NCI-H510A (cell line): ENCODE data around the gene TRIM38.
"Not testable (repeated sequence)": the region's sequence is repeated elsewhere in the genome, so short reads cannot be mapped to it uniquely, and the experiment has no call there.

Source experiments
- DNase-seq: peaks from one replicate; lab custom pipeline; 2025; lab: John Stamatoyannopoulos, UW

The TRIM38 gene

GRCh38 chr6:25962149-25963127 lies at the start of gene TRIM38:
Gene TRIM38, plus strand, starts transcription at chr6:25962802. Its CDS starts 3,721 bp downstream, at chr6:25966523.
- DNase-seq = peak; percentile 36

- DNase-seq = no peak
Measured at GRCh38 chr6:25913741-25914140, 48.9 kb upstream of the TRIM38 start.

GRCh38 chr6:25916330-25916729 lies 46.3 kb upstream of the TRIM38 start:
- DNase-seq = no peak

- no peak for DNase-seq
Measured at GRCh38 chr6:25916789-25917490, 45.7 kb upstream of the TRIM38 start.

DNA sequence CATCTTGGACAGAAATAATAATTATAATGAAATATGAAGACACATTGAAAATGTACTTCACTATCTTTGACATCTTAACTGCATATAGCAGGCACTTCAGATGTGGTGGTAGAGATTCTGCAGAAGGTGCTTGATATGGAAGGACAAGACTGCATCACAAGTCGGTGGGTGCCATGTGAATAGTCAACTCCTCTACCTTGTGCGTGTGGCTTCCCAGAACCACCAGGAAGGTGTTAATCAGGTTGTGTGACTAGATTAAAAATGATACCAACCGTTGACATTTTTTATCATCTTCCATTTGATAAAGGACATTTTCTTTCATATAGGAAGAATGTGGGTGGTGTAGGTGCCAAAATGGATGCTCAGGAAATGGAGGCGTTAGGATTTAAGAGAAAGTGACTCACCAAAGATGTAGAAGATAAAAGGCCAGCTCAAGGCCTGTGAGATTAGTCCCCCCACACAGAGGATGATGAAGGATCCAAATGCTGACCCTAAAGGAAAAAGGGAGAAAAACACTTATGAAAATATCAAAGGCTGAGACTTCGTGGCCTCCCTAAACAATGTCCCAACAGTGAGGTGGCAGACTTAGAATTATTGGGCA lies 44.4 kb upstream of the TRIM38 start:
- no peak for DNase-seq

- DNase-seq = no peak
Measured at GRCh38 chr6:25919657-25920056, 42.9 kb upstream of the TRIM38 start.

GRCh38 chr6:25921525-25922203 lies 40.9 kb upstream of the TRIM38 start:
- DNase-seq = no peak

DNA sequence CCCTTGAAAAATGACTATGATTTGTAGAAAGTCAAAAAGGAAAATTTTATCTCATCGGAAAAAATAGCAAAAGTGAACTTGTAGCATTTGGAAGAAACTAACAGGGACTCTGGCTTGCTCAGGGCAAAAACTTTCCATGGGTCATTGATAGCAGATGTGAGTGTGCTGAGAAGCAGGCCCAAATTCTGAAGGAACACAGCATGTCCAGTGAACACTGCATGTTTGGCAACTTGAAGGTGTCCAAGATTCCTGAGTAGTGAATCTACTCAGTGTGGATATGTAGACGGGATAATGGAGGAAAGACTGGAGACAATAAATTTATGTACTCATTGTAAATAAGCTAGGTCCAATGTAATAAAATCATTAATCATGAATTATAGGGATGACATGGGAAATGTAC lies 40.3 kb upstream of the TRIM38 start:
- DNase-seq = no peak

GRCh38 chr6:25925876-25926275 lies 36.7 kb upstream of the TRIM38 start:
- no peak for DNase-seq

- no peak for DNase-seq
Measured at GRCh38 chr6:25927178-25927577, 35.4 kb upstream of the TRIM38 start.

GRCh38 chr6:25927756-25928216 lies 34.8 kb upstream of the TRIM38 start:
- DNase-seq = no peak

DNA sequence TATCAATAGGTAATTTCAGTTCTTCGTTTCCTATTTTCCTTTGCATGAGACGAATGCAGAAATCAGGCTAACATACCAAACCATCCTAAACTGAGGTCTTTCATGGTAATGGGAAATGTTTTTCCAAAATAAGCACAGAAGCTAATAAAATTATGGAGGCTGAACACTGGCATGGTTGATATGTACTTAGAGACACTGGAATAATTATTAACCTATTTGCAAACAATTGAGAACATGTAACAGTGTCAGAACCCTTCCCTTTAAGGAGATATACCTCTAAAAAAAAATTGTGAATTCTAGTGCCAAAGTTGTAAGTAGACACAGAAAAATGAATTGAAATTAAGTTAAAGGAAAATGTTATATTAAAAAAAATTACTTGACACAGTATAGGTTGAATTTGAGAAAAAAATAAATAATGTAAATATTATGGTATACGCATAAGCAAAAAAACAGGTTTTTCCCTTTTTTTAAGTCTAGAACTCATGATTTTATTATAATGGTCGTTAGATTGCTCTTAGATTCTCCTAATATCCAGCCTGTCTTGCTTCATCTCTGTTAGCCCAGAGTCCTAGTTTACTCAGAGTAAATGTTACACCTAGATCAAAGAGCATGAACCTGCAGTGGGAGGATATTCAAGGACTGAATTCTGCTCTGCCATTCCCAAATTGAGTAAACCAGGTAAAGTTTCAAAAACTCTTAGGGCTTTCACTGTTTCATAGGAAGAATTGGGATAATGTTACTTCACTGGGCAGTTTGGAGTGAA lies 33.9 kb upstream of the TRIM38 start:
- DNase-seq = no peak

- DNase-seq = not testable (repeated sequence)
Measured at GRCh38 chr6:25929785-25930184, 32.8 kb upstream of the TRIM38 start.

- no peak for DNase-seq
Measured at GRCh38 chr6:25930532-25931410, 31.8 kb upstream of the TRIM38 start, which contains the start of gene SLC17A2. Gene SLC17A2, minus strand, starts transcription at chr6:25930691. Its CDS starts 4,895 bp downstream, at chr6:25925796.

DNA sequence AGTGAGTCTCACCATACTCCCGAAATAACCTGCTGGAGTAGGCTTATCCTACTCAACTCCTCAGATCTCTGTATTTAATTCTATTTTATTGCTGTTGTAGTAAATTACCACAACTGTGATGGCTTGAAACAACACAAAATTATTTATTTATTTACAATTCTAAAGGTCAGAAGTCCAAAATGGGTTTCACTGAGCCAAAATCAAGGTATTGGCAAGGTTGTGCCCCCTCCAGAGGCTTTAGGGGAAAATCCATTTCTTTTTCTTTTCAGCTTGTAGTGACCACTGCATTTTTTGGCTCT lies 31.2 kb upstream of the TRIM38 start:
- no peak for DNase-seq

- no peak for DNase-seq
Measured at GRCh38 chr6:25934156-25934555, 28.4 kb upstream of the TRIM38 start.

DNA sequence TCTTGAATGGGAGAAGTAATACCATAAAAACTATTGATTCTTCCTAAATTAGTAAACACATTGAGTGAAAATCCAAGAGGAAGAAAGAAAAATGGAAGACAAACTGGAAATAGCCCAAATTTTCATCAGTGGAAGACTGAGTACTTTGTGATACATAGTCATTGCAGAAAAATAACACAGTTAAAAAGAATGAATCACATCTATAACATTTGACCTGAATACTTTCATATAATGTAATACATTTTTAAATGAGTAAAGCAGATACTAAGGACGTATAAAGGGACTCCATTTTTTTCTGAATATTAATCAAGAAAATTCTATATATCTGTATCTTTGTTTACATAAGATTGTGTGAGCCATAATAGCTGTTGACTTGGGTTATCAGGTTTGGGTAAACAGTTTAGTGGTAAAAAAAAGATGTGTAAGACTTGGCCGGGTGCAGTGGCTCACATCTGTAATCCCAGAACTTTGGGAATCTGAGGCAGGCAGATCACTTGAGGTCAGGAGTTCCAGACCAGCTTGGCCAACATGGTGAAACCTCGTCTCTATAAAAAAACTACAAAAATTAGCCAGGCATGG lies 27.8 kb upstream of the TRIM38 start:
- no peak for DNase-seq

GRCh38 chr6:25935953-25936352 lies 26.6 kb upstream of the TRIM38 start:
- no peak for DNase-seq

- DNase-seq = no peak
Measured at GRCh38 chr6:25939593-25939992, 23.0 kb upstream of the TRIM38 start.
